HG03520 (cell line): ENCODE measurements around the gene IL1RAPL2.
"Not testable (repeated sequence)": the region's sequence is repeated elsewhere in the genome, so short reads cannot be mapped to it uniquely, and the experiment has no call there.

ENCODE experiments used
- ATAC-seq: cut with Tn5 transposase; IDR thresholded peaks from one replicate; pipeline ENCODE4 v1.9.1; 2021; ENCODE audit warnings: mild to moderate bottlenecking, moderate library complexity; ENCODE audit not compliant: unreplicated experiment

The IL1RAPL2 gene

DNA sequence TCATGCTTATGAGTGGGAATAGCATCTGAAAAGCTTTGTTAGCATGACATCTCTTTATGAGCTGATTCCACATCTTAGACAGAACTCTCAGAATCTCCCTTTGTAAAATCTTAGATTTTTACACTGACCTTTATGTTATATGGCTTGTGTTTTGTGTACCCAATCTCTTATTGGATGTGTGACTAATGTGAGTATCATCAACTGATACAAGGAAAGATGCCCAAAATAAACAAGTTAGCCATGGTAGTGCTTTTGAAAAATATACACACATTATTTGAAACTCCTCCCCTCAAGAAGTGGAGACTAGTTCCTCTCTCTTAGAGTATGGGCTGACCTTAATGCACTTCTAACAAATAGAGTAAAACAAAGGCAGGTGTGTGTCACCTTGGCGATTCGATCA is 1096.2 kb downstream of the IL1RAPL2 start:
- ATAC-seq, result no peak

GRCh38 chrX:105664243-105664642 is 1098.2 kb downstream of the IL1RAPL2 start:
- ATAC-seq, result no peak

DNA sequence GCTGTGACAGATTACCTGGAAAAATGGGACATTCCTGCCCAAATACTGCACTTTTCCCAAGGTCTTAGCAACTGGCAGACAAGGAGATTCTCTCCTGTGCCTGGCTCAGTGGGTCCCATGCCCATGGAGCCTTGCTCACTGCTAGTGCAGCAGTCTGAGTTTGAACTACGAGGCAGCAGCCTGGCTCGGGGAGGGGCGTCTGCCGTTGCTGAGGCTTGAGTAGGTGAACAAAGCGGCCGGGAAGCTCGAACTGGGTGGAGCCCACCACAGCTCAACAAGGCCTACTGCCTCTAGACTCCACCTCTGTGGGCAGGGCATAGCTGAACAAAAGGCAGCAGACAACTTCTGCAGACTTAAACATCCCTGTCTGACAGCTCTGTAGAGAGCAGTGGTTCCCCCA is 1118.3 kb downstream of the IL1RAPL2 start:
- ATAC-seq, result not testable (repeated sequence)

- ATAC-seq, result no peak
Measured at GRCh38 chrX:105694839-105695238, 1128.8 kb downstream of the IL1RAPL2 start.

DNA sequence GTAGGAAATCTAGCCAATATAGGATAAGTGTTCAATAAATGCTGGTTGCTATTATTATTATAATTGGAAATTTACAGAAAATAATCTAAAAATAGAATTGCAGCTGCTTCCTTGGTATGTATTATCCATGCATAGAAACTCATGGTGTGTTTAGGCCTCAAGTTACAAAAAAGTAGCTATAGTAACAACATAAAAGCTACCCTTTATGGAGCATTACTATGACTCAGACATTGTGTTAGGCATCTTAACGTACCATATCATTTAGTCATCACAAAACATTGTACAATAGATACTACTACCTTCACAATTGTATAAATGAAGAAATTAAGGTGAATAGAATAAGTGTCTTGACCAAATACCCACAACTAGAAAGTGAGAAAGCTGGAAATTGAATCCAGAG is 1129.5 kb downstream of the IL1RAPL2 start:
- no peak for ATAC-seq

DNA sequence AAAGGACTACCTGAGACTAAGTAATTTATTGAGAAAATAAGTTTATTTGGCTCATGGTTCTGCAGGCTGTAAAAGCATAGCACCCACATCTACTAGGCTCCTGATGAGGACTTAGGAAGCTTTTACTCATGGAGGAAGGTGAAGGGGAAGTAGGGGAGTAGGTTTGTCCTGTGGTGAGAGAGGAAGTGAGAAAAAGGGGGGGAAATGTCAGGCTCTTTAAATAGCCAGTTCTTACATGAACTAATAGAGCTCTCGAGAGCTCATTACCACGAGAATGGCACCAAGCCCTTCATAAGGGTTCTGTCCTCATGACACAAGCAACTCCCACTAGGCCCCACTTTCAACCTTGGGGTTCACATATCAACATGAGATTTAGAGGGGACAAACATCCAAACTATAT is 1130.9 kb downstream of the IL1RAPL2 start:
- ATAC-seq, result no peak

DNA sequence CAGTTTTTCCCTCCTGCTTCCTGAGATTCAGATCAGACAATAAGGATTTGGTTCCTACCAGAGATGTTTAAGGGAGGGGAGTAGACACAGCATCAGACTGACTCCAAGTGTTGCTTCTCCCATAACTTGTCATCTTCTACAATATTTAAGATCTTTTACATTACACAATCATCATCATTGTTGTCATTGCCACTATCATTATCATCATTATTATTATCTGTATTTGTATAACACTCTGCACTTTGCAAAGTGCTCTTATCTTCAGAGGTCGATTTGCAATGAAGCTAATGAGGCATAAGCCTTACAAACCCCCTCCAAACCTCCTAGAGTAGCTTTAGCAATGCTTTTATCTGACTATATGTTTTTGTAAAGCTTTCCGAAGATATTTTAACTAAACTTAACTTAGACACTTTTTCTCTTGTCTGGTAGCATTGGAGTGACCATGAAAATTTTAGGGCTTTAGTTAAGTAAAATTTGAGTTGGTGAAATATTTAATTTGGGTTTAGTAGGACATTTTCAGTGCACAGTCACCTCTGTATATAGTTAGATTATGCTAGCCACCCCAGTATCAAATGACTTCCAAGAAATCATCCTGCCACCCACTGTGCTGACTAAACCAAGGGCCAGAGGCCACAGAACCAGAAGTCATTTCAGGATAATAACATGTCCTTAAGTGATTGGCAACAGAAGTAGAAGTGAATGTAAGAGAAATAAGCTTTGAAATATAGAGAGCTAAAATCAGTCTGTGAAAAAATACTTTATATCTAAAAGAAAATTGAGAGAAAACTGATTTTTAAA is 1132.2 kb downstream of the IL1RAPL2 start:
- no peak for ATAC-seq

DNA sequence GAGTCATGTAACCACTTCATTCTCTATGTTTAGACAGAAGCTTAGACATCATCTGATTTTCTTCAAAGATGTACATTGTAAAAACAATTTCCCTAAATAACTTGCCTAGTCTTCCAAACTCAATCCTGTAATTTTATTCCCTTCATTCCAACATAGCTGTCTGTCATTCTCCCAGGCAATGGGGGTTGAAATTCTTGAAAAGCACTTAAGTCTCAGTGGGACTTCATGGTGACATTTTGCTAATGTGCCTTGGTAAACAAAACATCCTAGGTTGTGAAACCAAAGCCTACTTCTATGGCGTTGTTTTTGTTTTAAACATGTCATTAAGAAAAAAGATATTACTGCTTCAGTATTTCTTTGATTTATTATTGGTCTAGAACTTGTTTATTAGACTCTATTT is 1134.3 kb downstream of the IL1RAPL2 start:
- no peak for ATAC-seq

- no peak for ATAC-seq
Measured at GRCh38 chrX:105701310-105702052, 1135.5 kb downstream of the IL1RAPL2 start.

DNA sequence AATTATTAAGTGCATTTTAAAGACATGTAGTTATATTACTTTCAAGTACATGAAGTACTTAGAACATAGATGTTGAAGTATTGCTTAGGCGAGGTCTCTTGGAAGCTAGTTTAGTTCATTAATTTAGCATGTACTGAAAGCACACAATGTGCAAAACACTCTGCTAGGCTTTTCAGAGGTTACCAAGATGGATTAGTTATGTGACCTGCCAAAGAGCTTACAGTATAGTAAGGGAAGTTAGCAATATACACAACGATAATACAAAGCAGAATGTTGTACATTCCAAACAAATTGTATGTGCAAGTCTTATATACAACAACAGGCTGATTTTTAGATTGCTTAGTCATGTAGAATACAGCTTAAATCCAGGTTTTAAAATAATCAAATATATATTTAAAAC is 1137.9 kb downstream of the IL1RAPL2 start:
- no peak for ATAC-seq

DNA sequence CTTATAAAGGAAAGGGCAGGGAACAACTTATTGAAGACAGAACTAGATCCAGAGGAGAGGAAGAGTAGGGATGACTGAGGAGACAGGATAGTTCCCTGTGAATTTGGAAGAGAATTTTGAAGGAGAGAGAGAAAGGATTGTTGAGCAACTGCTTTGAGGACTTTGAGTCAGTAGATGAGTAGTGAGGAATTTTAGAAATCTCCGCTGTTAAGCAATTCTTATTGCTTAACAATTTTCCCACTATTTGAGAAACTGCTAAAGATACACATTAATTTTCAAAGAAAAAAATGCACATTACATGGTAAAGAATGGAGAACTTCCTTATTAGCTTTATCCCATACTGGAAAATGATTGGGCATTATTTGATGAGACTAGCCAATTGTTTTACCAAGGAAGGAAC is 1140.0 kb downstream of the IL1RAPL2 start:
- no peak for ATAC-seq

DNA sequence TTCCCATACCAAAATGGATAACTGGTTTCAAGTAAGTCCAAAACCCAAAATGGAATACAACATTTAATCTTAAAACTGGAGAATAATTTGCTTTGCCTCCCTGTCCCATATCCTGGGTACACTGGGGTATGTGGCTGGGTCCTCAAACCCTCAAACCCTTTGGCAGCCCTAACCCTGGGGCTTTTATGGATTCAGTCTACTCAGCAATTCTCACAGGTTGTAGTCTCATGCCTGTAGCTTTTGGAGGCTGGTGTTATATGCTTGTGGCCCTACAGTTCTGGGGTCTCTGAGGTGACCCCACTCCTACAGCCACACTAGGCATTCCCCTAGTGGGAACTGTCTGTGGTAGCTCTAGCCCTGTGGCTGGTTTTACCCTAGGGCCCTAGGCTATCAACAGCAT is 1145.8 kb downstream of the IL1RAPL2 start:
- no peak for ATAC-seq

- ATAC-seq, result no peak
Measured at GRCh38 chrX:105715746-105716145, 1149.7 kb downstream of the IL1RAPL2 start.

GRCh38 chrX:105723966-105724735 is 1158.2 kb downstream of the IL1RAPL2 start:
- ATAC-seq, result no peak

DNA sequence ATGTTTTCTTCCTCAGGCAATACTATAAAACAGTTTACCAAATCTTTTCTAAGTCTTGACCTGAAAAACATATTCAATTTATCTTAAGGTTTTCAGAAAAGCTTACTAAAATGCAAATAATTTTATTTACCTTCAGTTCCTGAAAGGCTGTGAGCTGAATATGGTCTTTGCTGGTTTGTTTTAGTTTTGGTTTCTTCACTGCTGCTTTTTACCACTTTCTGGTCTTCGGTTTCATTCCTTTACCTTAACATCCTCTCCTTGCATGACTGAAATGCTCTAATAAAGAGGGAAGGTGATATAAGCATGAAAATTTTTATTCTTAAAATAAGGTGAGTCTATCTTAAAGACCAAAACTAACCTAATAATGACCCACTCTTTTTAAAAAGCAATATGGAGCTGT is 1159.2 kb downstream of the IL1RAPL2 start:
- no peak for ATAC-seq

GRCh38 chrX:105738162-105738561 is 1172.2 kb downstream of the IL1RAPL2 start:
- no peak for ATAC-seq

- no peak for ATAC-seq
Measured at GRCh38 chrX:105744291-105744690, 1178.3 kb downstream of the IL1RAPL2 start.

- ATAC-seq, result no peak
Measured at GRCh38 chrX:105744946-105745345, 1178.9 kb downstream of the IL1RAPL2 start.

DNA sequence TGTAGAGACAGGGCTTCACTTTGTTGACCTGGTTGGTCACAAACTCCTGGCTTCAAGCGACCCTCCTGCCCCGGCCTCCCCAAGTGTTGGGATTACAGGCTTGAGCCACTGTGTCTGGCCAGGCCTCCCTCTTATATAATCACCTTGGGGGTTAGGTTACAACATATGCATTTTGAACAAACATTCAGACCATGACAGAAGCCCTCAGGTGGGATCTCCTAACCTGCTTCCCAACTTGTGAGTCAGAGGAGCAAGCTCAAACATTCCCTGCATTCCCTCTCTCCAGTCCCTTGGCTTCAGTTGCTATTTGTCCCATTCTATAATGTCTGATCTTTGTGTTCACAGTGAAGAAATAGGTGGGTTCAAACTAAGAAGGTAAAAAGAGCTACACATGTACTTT is 1179.9 kb downstream of the IL1RAPL2 start:
- ATAC-seq, result no peak

DNA sequence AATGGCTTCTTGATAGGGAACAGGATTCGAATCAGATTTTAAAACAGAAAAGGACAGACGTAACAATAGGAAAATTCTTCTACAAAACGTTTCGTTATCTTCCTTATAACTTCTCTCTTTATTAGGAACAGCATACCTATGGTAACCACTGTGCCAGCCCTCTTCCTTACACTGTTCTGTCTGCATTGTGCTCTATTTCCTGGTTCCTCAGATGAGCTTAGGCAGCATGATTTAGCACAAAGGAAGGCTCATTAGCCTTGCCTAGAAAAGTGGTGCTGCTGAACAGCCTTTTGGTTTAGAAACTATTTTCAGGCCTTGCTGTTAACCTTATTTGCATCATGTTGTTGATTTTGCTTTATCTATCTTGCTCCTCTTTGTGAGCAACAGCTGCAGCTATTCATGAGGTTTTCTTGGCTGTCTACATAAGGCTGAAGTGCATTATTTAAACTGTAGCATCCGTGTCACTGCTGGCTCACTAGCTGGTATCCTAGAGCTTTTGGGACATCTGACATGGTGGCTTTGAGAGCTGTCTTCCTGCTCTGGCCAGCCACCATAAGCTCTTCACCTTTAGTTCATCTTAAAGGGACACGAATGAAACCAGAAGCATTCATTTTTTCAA is 1186.4 kb downstream of the IL1RAPL2 start:
- no peak for ATAC-seq

DNA sequence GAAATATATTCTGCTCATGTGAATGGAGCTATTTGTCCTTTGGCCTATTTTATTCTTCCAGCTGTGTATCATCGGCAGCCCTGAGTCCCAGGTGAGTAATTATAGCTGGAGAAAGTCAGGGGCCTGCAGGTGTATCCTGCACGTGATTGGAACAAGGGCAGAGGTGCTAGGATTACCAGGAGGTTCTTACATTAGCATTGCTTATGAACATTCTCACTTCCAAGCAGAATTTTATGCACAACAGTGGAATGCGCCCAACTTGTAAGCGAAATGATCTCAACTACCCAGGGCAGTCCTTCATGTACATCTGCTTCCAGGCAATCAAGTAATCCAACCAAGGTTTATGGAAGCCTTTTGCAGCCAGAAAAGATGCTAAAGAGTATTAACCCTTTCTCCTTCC is 1187.4 kb downstream of the IL1RAPL2 start:
- ATAC-seq, result no peak
